Measurements from ENCODE around the gene CACTIN. TPM values are rescaled to one million over a fixed set of nuclear protein-coding genes. Genes with fewer than 3 reads are reported as not detected.
A peak's percentile ranks its signal among the peaks of the same experiment; 100 is the strongest.

CACTIN gene
- total RNA-seq, 3 donors from 2014 or later: 22.4 to 26.8 (median 22.6) TPM

DNA sequence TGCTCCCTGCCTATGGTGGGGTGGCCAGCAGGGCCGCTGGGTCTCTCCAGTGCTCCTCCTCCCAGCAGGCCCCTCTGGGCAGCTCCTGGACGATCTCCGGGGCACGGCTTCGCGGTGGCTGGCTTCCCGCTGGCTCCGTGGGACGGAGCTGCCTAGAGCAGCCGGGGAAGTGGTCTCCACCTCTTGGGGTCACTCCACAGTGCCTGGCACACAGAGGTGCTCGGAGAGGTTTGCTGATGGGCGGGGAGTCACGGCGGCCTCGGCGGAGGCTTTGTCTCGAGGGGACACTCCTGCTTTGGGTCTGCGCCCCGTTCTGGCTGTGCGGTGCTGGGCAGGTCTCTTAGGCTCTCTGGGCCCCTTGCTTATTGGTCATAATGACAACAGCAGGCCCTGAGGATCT is 9.9 kb upstream of the CACTIN start:
- ATAC-seq (no peak), DNase-seq (no peak)
- TF ChIP-seq, protein P1, sequence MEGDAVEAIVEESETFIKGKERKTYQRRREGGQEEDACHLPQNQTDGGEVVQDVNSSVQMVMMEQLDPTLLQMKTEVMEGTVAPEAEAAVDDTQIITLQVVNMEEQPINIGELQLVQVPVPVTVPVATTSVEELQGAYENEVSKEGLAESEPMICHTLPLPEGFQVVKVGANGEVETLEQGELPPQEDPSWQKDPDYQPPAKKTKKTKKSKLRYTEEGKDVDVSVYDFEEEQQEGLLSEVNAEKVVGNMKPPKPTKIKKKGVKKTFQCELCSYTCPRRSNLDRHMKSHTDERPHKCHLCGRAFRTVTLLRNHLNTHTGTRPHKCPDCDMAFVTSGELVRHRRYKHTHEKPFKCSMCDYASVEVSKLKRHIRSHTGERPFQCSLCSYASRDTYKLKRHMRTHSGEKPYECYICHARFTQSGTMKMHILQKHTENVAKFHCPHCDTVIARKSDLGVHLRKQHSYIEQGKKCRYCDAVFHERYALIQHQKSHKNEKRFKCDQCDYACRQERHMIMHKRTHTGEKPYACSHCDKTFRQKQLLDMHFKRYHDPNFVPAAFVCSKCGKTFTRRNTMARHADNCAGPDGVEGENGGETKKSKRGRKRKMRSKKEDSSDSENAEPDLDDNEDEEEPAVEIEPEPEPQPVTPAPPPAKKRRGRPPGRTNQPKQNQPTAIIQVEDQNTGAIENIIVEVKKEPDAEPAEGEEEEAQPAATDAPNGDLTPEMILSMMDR (IDR thresholded peaks at IDR 0.05): no peak
- Histone ChIP-seq H3K36me3 (ENCODE audit: low read depth) (no peaks in the 10 kb centered on the region), H3K9me3 (no peaks in the 10 kb centered on the region), H3K4me3 (no peak overlapping the region), H3K4me1 (ENCODE audit: low read depth) (no peaks in the 10 kb centered on the region)
- intact Hi-C loops (cut with DNase I, micrococcal nuclease): no loop called here

DNA sequence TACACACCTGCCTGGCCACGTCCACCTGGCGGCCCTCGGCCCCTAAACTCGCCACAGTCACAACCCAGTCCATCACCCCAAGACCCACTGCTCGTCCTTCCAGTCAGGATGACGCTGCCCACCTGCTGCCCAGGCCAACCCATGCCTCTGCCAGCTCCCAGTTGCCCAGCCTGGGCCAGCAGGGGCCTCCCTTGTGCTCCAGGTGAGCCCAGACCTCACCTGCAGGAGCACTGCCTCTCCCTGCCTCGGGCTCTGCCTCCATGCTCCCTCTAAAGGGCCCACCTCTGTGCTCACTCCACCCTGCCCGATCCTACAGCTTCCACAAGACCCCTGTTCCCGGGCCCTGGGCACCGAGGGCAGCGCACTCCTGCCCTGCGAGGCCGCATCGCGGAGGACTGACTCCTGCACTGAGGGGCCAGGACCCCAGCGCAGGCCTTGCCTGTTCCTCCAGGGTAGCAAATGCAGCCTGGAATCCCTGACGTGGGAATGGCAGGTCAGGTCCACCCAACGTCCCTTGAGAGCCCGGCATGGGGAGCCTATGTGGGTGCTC is 8.0 kb upstream of the CACTIN start:
- intact Hi-C loops (cut with DNase I, micrococcal nuclease): no loop called here
- no peaks in the 10 kb centered on the region for H3K9me3 ChIP-seq
- H3K36me3 ChIP-seq (ENCODE audit: low read depth): no peaks in the 10 kb centered on the region

DNA sequence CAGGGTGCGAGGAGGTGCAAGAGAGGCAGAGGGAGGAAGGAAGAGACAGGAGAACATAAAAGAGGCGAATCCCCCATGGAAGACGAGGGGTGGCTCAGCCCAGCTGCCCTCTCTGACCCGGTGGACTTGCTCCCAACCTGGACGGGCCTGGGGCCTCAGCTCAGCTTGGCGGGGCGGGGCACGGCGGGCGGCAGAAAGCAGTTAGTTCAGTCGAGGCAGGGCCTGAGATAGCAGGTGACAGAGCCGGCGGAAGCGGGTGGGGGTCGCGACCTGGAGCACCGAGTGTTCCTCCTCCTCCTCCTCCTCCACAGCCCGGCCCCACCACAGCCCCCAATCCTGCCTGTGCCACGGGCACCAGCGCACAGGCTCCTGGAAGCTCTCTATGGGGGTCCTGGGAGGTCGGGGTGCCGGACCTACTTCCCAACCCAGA is 7.0 kb upstream of the CACTIN start:
- H3K36me3 ChIP-seq (ENCODE audit: low read depth): no peaks in the 10 kb centered on the region
- H3K9me3 ChIP-seq: no peaks in the 10 kb centered on the region
- H3K4me3 ChIP-seq: no peak overlapping the region
- TF ChIP-seq, protein P1 (IDR thresholded peaks at IDR 0.05): no peak
- H3K4me1 ChIP-seq (ENCODE audit: low read depth): no peaks in the 10 kb centered on the region
- DNase-seq (no peak), ATAC-seq (no peak)
- intact Hi-C loops (cut with DNase I, micrococcal nuclease): no loop called here

More for the DNA sequence above, 8.0 kb upstream of the CACTIN start:
- DNase-seq (no peak), ATAC-seq (no peak)
- H3K4me3 ChIP-seq: no peak overlapping the region
- TF ChIP-seq, protein P1 (IDR thresholded peaks at IDR 0.05): no peak
- no peaks in the 10 kb centered on the region for H3K4me1 ChIP-seq (ENCODE audit: low read depth)

DNA sequence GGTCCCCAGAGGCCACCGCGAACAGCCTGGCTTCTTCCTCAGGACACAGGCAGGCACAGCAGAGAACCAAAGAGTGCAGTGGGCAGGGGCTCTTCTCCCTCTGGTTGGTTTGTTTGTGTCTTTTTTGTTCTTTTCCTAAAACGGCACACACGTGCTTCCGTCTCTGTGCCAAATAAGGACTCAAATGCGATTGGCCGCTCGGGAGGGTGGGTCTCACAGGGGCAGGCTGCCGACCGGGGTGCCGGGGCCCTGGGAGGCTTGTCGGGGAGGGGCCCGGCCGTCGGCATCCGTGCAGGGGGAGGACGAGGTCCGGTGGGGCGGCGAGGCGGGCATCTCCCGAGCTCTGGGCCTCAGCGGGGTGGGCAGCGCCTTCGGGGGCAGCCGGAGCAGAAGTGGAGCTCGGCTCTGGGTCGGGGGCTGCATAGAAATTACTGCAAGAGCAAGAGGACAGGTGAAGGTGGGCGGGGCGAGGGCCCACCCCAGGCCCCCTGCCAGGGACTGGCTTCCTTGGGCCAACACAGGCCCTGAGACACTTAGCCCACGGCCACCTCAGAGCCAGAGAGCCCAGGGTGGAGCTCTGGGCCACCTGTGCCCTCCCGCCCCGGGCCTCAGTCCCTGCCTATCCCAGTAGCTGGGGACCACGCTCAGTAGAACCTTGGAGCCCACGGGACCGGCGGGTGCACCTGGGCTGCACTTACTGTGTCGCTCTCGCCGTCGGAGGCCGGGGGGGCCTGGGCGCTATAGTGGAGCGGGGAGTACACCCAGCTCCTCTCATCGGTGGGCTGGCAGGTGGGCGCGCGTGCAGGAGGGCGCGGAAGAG is 6.4 kb upstream of the CACTIN start:
- Histone ChIP-seq H3K4me1 (ENCODE audit: low read depth) (no peaks in the 10 kb centered on the region), H3K4me3 (no peak overlapping the region), H3K9me3 (no peaks in the 10 kb centered on the region), H3K36me3 (ENCODE audit: low read depth) (no peaks in the 10 kb centered on the region)
- ATAC-seq (no peak), DNase-seq (peak in 1 of 3 donors; percentile 41)
- intact Hi-C loops (cut with DNase I, micrococcal nuclease): no loop called here
- TF ChIP-seq, protein P1 (IDR thresholded peaks at IDR 0.05): no peak

DNA sequence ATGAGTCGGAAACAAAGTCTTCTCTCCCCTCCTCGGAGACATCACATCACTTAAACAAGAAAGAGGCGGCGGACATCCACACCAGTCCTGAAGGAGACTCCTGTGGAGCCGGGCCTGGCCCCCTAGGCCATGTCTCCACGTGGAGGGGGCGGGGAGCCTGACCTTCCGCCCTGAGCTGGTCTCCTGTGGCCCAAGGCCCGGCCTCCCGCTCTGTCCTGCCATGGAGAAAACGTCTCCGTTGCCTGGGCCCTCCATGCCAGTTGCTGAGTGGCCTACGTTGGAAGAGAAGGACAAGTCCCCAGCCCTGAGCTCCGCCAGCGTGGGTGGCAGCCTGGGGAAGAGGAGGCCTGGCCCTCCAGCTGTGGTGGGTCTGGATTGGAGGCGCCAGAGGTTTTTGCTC is 5.5 kb upstream of the CACTIN start:
- TF ChIP-seq, protein P1 (IDR thresholded peaks at IDR 0.05): no peak
- no peak overlapping the region for H3K4me3 ChIP-seq
- H3K36me3 ChIP-seq (ENCODE audit: low read depth): no peaks in the 10 kb centered on the region
- peaks cover 5% of the 10 kb centered on the region for H3K4me1 ChIP-seq (ENCODE audit: low read depth)
- intact Hi-C loops (cut with DNase I, micrococcal nuclease): no loop called here
- H3K9me3 ChIP-seq: no peaks in the 10 kb centered on the region
- peak in 1 of 3 donors; percentile 44 for DNase-seq
- ATAC-seq: no peak

Measured in mucosa of descending colon (tissue), 3 donors.